BLaER1 treated with 17β-estradiol and CSF1 and Interleukin-3, amounts not matched to agents 10 nM and 100 nM (cell line): ENCODE measurements around the gene ANK2.

Experiments
- H3K27ac ChIP-seq, 11 experiments: shearing (Covaris generic); formaldehyde crosslinking; 2 replicates each; pipeline ENCODE4 v1.8.1; 2022
- H3K27me3 ChIP-seq, 11 experiments: shearing (Covaris generic); formaldehyde crosslinking; 2 replicates each; pipeline ENCODE4 v1.8.1; 2022
- H3K36me3 ChIP-seq, 11 experiments: shearing (Covaris generic); formaldehyde crosslinking; 2 replicates each; pipeline ENCODE4 v1.8.1; 2022
- H3K4me1 ChIP-seq, 10 experiments: shearing (Covaris generic); formaldehyde crosslinking; 2 replicates each; pipeline ENCODE4 v1.8.1; 2022
- H3K4me2 ChIP-seq, 11 experiments: shearing (Covaris generic); formaldehyde crosslinking; 2 replicates each; pipeline ENCODE4 v1.8.1; 2022
- H3K4me3 ChIP-seq, 10 experiments: shearing (Covaris generic); formaldehyde crosslinking; 2 replicates each; pipeline ENCODE4 v1.8.1; 2022
- H3K9ac ChIP-seq, 11 experiments: shearing (Covaris generic); formaldehyde crosslinking; 2 replicates each; pipeline ENCODE4 v1.8.1; 2022
- H3K9me3 ChIP-seq, 11 experiments: shearing (Covaris generic); formaldehyde crosslinking; replicated peaks in 1 of 11; 2 replicates each; pipeline ENCODE4 v1.8.1; 2022
- H4K20me1 ChIP-seq, 11 experiments: shearing (Covaris generic); formaldehyde crosslinking; 2 replicates each; pipeline ENCODE4 v1.8.1; 2022
- Cebpa-rat ChIP-seq, 11 experiments: shearing (Covaris generic); IDR thresholded peaks; 2 replicates each; pipeline ENCODE4 v1.8.1; 2022

The ANK2 gene

GRCh38 chr4:113049421-113050370, at the start of gene ANK2:
Gene ANK2, plus strand, starts transcription at chr4:113049653. Its CDS starts 76 bp downstream, at chr4:113049729.
- H3K9me3 ChIP-seq = no peaks in the 10 kb centered on the region
- H3K36me3 ChIP-seq = no peaks in the 10 kb centered on the region
- H3K27ac ChIP-seq = no peak within 1 kb of the TSS
- H4K20me1 ChIP-seq = no peaks in the 10 kb centered on the region
- no peak within 1 kb of the TSS for H3K4me3 ChIP-seq
- no peaks in the 10 kb centered on the region for H3K27me3 ChIP-seq
- no peak within 1 kb of the TSS for H3K9ac ChIP-seq
- TF ChIP-seq Cebpa-rat (IDR thresholded peaks at IDR 0.05) = no peak
- peaks cover 0 to 12% (median 10%) of the 10 kb centered on the region in 10 experiments; a peak in 17 of 20 replicates for H3K4me1 ChIP-seq
- no peak within 1 kb of the TSS for H3K4me2 ChIP-seq

- no peak overlapping the region for H3K9ac ChIP-seq
- no peak overlapping the region for H3K4me3 ChIP-seq
- no peaks in the 10 kb centered on the region for H3K36me3 ChIP-seq
- H3K4me2 ChIP-seq = no peak overlapping the region
- no peaks in the 10 kb centered on the region for H3K9me3 ChIP-seq
- H3K27ac ChIP-seq = no peak overlapping the region
- H4K20me1 ChIP-seq = no peaks in the 10 kb centered on the region
- H3K27me3 ChIP-seq = no peaks in the 10 kb centered on the region
- no peaks in the 10 kb centered on the region for H3K4me1 ChIP-seq
- no peak for TF ChIP-seq Cebpa-rat (IDR thresholded peaks at IDR 0.05)
These were observed 45.6 kb upstream of the ANK2 start for GRCh38 chr4:113003841-113004240.

GRCh38 chr4:113004655-113005054, 44.8 kb upstream of the ANK2 start:
- Histone ChIP-seq H3K9ac (no peak overlapping the region), H3K36me3 (no peaks in the 10 kb centered on the region), H4K20me1 (no peaks in the 10 kb centered on the region), H3K4me3 (no peak overlapping the region), H3K27ac (no peak overlapping the region), H3K4me1 (no peaks in the 10 kb centered on the region), H3K9me3 (no peaks in the 10 kb centered on the region), H3K4me2 (no peak overlapping the region), H3K27me3 (no peaks in the 10 kb centered on the region)
- no peak for TF ChIP-seq Cebpa-rat (IDR thresholded peaks at IDR 0.05)

GRCh38 chr4:113006632-113007031, 42.8 kb upstream of the ANK2 start:
- no peaks in the 10 kb centered on the region for H3K27me3 ChIP-seq
- no peak overlapping the region for H3K27ac ChIP-seq
- H3K9ac ChIP-seq = no peak overlapping the region
- TF ChIP-seq Cebpa-rat (IDR thresholded peaks at IDR 0.05) = no peak
- H3K9me3 ChIP-seq = no peaks in the 10 kb centered on the region
- no peaks in the 10 kb centered on the region for H4K20me1 ChIP-seq
- no peak overlapping the region for H3K4me3 ChIP-seq
- no peak overlapping the region for H3K4me2 ChIP-seq
- no peaks in the 10 kb centered on the region for H3K4me1 ChIP-seq
- no peaks in the 10 kb centered on the region for H3K36me3 ChIP-seq

- H3K4me1 ChIP-seq = no peaks in the 10 kb centered on the region
- no peak overlapping the region for H3K9ac ChIP-seq
- H3K4me3 ChIP-seq = no peak overlapping the region
- H4K20me1 ChIP-seq = no peaks in the 10 kb centered on the region
- H3K27me3 ChIP-seq = no peaks in the 10 kb centered on the region
- no peak for TF ChIP-seq Cebpa-rat (IDR thresholded peaks at IDR 0.05)
- no peaks in the 10 kb centered on the region for H3K36me3 ChIP-seq
- H3K4me2 ChIP-seq = no peak overlapping the region
- H3K9me3 ChIP-seq = no peaks in the 10 kb centered on the region
- no peak overlapping the region for H3K27ac ChIP-seq
These were observed 42.3 kb upstream of the ANK2 start for GRCh38 chr4:113007151-113007550.

- H3K27ac ChIP-seq = no peak overlapping the region
- H3K4me3 ChIP-seq = no peak overlapping the region
- H3K9ac ChIP-seq = no peak overlapping the region
- H3K36me3 ChIP-seq = no peaks in the 10 kb centered on the region
- TF ChIP-seq Cebpa-rat (IDR thresholded peaks at IDR 0.05) = no peak
- H4K20me1 ChIP-seq = no peaks in the 10 kb centered on the region
- H3K9me3 ChIP-seq = no peaks in the 10 kb centered on the region
- H3K4me2 ChIP-seq = no peak overlapping the region
- H3K4me1 ChIP-seq = no peaks in the 10 kb centered on the region
- no peaks in the 10 kb centered on the region for H3K27me3 ChIP-seq
These were observed 41.3 kb upstream of the ANK2 start for GRCh38 chr4:113008135-113008534.

GRCh38 chr4:113008716-113009115, 40.7 kb upstream of the ANK2 start:
- H4K20me1 ChIP-seq = no peaks in the 10 kb centered on the region
- no peak overlapping the region for H3K9ac ChIP-seq
- no peaks in the 10 kb centered on the region for H3K27me3 ChIP-seq
- H3K36me3 ChIP-seq = no peaks in the 10 kb centered on the region
- no peaks in the 10 kb centered on the region for H3K9me3 ChIP-seq
- no peaks in the 10 kb centered on the region for H3K4me1 ChIP-seq
- H3K4me2 ChIP-seq = no peak overlapping the region
- no peak overlapping the region for H3K27ac ChIP-seq
- no peak overlapping the region for H3K4me3 ChIP-seq
- TF ChIP-seq Cebpa-rat (IDR thresholded peaks at IDR 0.05) = no peak

- no peaks in the 10 kb centered on the region for H3K27me3 ChIP-seq
- H3K27ac ChIP-seq = no peak overlapping the region
- no peaks in the 10 kb centered on the region for H3K9me3 ChIP-seq
- no peak overlapping the region for H3K9ac ChIP-seq
- no peak overlapping the region for H3K4me3 ChIP-seq
- H3K4me2 ChIP-seq = no peak overlapping the region
- H4K20me1 ChIP-seq = no peaks in the 10 kb centered on the region
- H3K4me1 ChIP-seq = no peaks in the 10 kb centered on the region
- no peak for TF ChIP-seq Cebpa-rat (IDR thresholded peaks at IDR 0.05)
- H3K36me3 ChIP-seq = no peaks in the 10 kb centered on the region
These were observed 40.0 kb upstream of the ANK2 start for GRCh38 chr4:113009461-113009860.

GRCh38 chr4:113012122-113012725, 37.2 kb upstream of the ANK2 start:
- TF ChIP-seq Cebpa-rat (IDR thresholded peaks at IDR 0.05) = no peak
- Histone ChIP-seq H4K20me1 (no peaks in the 10 kb centered on the region), H3K9me3 (no peaks in the 10 kb centered on the region), H3K4me1 (no peaks in the 10 kb centered on the region), H3K9ac (no peak overlapping the region), H3K27me3 (no peaks in the 10 kb centered on the region), H3K4me3 (no peak overlapping the region), H3K27ac (no peak overlapping the region), H3K4me2 (no peak overlapping the region), H3K36me3 (no peaks in the 10 kb centered on the region)

- Histone ChIP-seq H3K9ac (no peak overlapping the region), H3K36me3 (no peaks in the 10 kb centered on the region), H3K9me3 (no peaks in the 10 kb centered on the region), H3K27ac (no peak overlapping the region), H3K4me1 (no peaks in the 10 kb centered on the region), H3K4me2 (no peak overlapping the region), H4K20me1 (no peaks in the 10 kb centered on the region), H3K27me3 (no peaks in the 10 kb centered on the region), H3K4me3 (no peak overlapping the region)
- TF ChIP-seq Cebpa-rat (IDR thresholded peaks at IDR 0.05) = no peak
These were observed 36.7 kb upstream of the ANK2 start for GRCh38 chr4:113012786-113013185.
